Common myeloid progenitor, CD34-positive (primary cell): Measurements from ENCODE around the gene TMEFF1.

Experiments used
- CTCF ChIA-PET: fragments of 350-600 bp; sonication (Branson Sonifier 250); formaldehyde crosslinking; loops from one replicate; lab custom pipeline; 2021; ENCODE audit warnings: antibody characterized with exemption; lab: Charles Lee
- POLR2A ChIA-PET: fragments of 350-600 bp; sonication (Branson Sonifier 250); formaldehyde crosslinking; loops from one replicate; lab custom pipeline; 2021; ENCODE audit warnings: antibody characterized with exemption; lab: Charles Lee
- DNase-seq, 3 donors: peaks; one replicate each; pipeline versions ENCODE4 v3.0.0 to v3.0.0-alpha.2; 2013
- H3K27ac ChIP-seq, 2 experiments: 1 replicate in 1 of 2; 2 replicates in 1 of 2; pipeline ENCODE4 v1.7.0; 2013; ENCODE audit warnings: inconsistent platforms in 2 of 2, low read length in 2 of 2, mild to moderate bottlenecking in 2 of 2, low read depth in 1 of 2, moderate library complexity in 1 of 2; ENCODE audit not compliant: severe bottlenecking in 2 of 2, insufficient read depth in 1 of 2, poor library complexity in 1 of 2
- H3K27me3 ChIP-seq, 5 experiments: replicated peaks in 2 of 5; 1 replicate in 3 of 5; 2 replicates in 2 of 5; pipeline versions ENCODE4 v1.6.1 to v1.7.0; 2013; ENCODE audit warnings: low read length in 4 of 5, mild to moderate bottlenecking in 2 of 5, moderate library complexity in 2 of 5, inconsistent platforms in 1 of 5; ENCODE audit not compliant: insufficient read depth in 5 of 5, control insufficient read depth in 4 of 5
- H3K36me3 ChIP-seq, 4 experiments: 1 replicate in 2 of 4; 2 replicates in 2 of 4; pipeline versions ENCODE4 v1.6.1 to v1.7.0; 2013; ENCODE audit warnings: low read length in 3 of 4, control low read depth in 1 of 4, mild to moderate bottlenecking in 1 of 4; ENCODE audit not compliant: control insufficient read depth in 4 of 4, insufficient read depth in 4 of 4
- H3K4me1 ChIP-seq, 4 experiments: 1 replicate in 3 of 4; 2 replicates in 1 of 4; pipeline versions ENCODE4 v1.6.1 to v1.7.1; 2013; ENCODE audit warnings: low read length in 3 of 4, mild to moderate bottlenecking in 3 of 4, control low read depth in 1 of 4, inconsistent platforms in 1 of 4, moderate library complexity in 1 of 4; ENCODE audit not compliant: control insufficient read depth in 4 of 4, insufficient read depth in 4 of 4; ENCODE audit errors: control extremely low read depth in 1 of 4
- H3K4me3 ChIP-seq, 7 experiments: 1 replicate in 4 of 7; 2 replicates in 3 of 7; pipeline versions ENCODE4 v1.5.1 to v1.7.0; 2013; ENCODE audit warnings: mild to moderate bottlenecking in 7 of 7, low read length in 6 of 7, moderate library complexity in 6 of 7, inconsistent platforms in 2 of 7, low read depth in 2 of 7, control low read depth in 1 of 7; ENCODE audit not compliant: insufficient read depth in 4 of 7, control insufficient read depth in 1 of 7; ENCODE audit errors: extremely low read depth in 1 of 7
- H3K9me3 ChIP-seq, 5 experiments: 1 replicate in 4 of 5; 2 replicates in 1 of 5; pipeline versions ENCODE4 v1.6.1 to v1.7.1; 2013; ENCODE audit warnings: low read length in 4 of 5, mild to moderate bottlenecking in 2 of 5, inconsistent platforms in 1 of 5, low read depth in 1 of 5, moderate library complexity in 1 of 5; ENCODE audit not compliant: control insufficient read depth in 4 of 5, insufficient read depth in 2 of 5; ENCODE audit errors: control extremely low read depth in 1 of 5
- WGBS: methylation state at CpG from one replicate; pipeline ENCODE4 v1.1.5; 2013; ENCODE audit not compliant: insufficient coverage; 5-methylcytosine and 5-hydroxymethylcytosine counted together

TMEFF1 gene

GRCh38 chr9:100561256-100561655, 88.3 kb downstream of the TMEFF1 start:
- H3K27ac ChIP-seq: no peak overlapping the region
- no peaks in the 10 kb centered on the region for H3K27me3 ChIP-seq
- CTCF ChIA-PET: no interaction called here
- no peak for DNase-seq
- POLR2A ChIA-PET: no interaction called here
- no peaks in the 10 kb centered on the region for H3K9me3 ChIP-seq
- H3K4me1 ChIP-seq: no peaks in the 10 kb centered on the region
- H3K4me3 ChIP-seq: no peak overlapping the region
- H3K36me3 ChIP-seq: no peaks in the 10 kb centered on the region
- WGBS: no CpG with 5 or more reads among the region's 3 CpGs

GRCh38 chr9:100567856-100568255, 94.9 kb downstream of the TMEFF1 start:
- ChIA-PET CTCF (interaction anchor here (1.4 kb wide), 1 partner anchor 33 kb away, joined by 3 read pairs; no protein-coding TSS in a partner anchor), POLR2A (no interaction called here)
- WGBS: 82% methylated on average over 1 of the region's 3 CpGs
- Histone ChIP-seq H3K4me3 (no peak overlapping the region), H3K4me1 (no peaks in the 10 kb centered on the region), H3K27ac (no peak overlapping the region), H3K36me3 (no peaks in the 10 kb centered on the region), H3K27me3 (no peaks in the 10 kb centered on the region), H3K9me3 (no peaks in the 10 kb centered on the region)
- DNase-seq: no peak

- Histone ChIP-seq H3K36me3 (peaks cover 0 to 2% (median 0%) of the 10 kb centered on the region in 4 experiments), H3K27ac (no peak overlapping the region), H3K27me3 (no peaks in the 10 kb centered on the region), H3K4me1 (no peaks in the 10 kb centered on the region), H3K4me3 (no peak overlapping the region), H3K9me3 (no peaks in the 10 kb centered on the region)
- DNase-seq: no peak
- WGBS: no CpG with 5 or more reads among the region's 3 CpGs
- CTCF ChIA-PET: interaction anchor here (2.3 kb wide), 1 partner anchor 27 kb away, joined by 11 read pairs; no protein-coding TSS in a partner anchor
- POLR2A ChIA-PET: no interaction called here
These were observed 100.8 kb downstream of the TMEFF1 start for GRCh38 chr9:100573655-100574260.

GRCh38 chr9:100575006-100575405, 102.1 kb downstream of the TMEFF1 start:
- H3K4me1 ChIP-seq: no peaks in the 10 kb centered on the region
- H3K36me3 ChIP-seq: peaks cover 0 to 2% (median 0%) of the 10 kb centered on the region in 4 experiments
- ChIA-PET CTCF (no interaction called here), POLR2A (no interaction called here)
- no peak for DNase-seq
- 100% methylated on average over 3 of the region's 4 CpGs for WGBS
- no peaks in the 10 kb centered on the region for H3K27me3 ChIP-seq
- no peaks in the 10 kb centered on the region for H3K9me3 ChIP-seq
- no peak overlapping the region for H3K4me3 ChIP-seq
- H3K27ac ChIP-seq: no peak overlapping the region

GRCh38 chr9:100575765-100576386, 102.9 kb downstream of the TMEFF1 start:
- no CpG with 5 or more reads among the region's 2 CpGs for WGBS
- POLR2A ChIA-PET: no interaction called here
- Histone ChIP-seq H3K27ac (no peak overlapping the region), H3K4me3 (no peak overlapping the region), H3K4me1 (no peaks in the 10 kb centered on the region), H3K9me3 (no peaks in the 10 kb centered on the region), H3K36me3 (peaks cover 0 to 2% (median 0%) of the 10 kb centered on the region in 4 experiments), H3K27me3 (no peaks in the 10 kb centered on the region)
- no peak for DNase-seq
- CTCF ChIA-PET: no interaction called here

- Histone ChIP-seq H3K9me3 (no peaks in the 10 kb centered on the region), H3K27me3 (no peaks in the 10 kb centered on the region), H3K4me3 (no peak within 1 kb of the TSS), H3K27ac (no peak within 1 kb of the TSS), H3K4me1 (no peaks in the 10 kb centered on the region), H3K36me3 (peaks cover 0 to 2% (median 0%) of the 10 kb centered on the region in 4 experiments)
- POLR2A ChIA-PET: no interaction called here
- DNase-seq: no peak
- CTCF ChIA-PET: interaction anchor here (1.3 kb wide), 1 partner anchor 12 kb away, joined by 3 read pairs; no protein-coding TSS in a partner anchor
- 98% methylated on average over 10 of the region's 10 CpGs for WGBS
These were observed 105.0 kb downstream of the TMEFF1 start, which contains the start of gene CAVIN4 for GRCh38 chr9:100577776-100578448. Gene CAVIN4 (plus strand): TSS chr9:100578079. CDS start chr9:100578144, 65 bp downstream.

- H3K36me3 ChIP-seq: peaks cover 0 to 2% (median 0%) of the 10 kb centered on the region in 4 experiments
- no peaks in the 10 kb centered on the region for H3K27me3 ChIP-seq
- WGBS: 100% methylated on average over 1 of the region's 1 CpG
- CTCF ChIA-PET: interaction anchor here (1.0 to 1.3 kb wide), 2 partner anchors 12 to 24 kb away, joined by 3 read pairs; no protein-coding TSS in a partner anchor
- H3K27ac ChIP-seq: no peak overlapping the region
- H3K4me3 ChIP-seq: no peak overlapping the region
- H3K9me3 ChIP-seq: no peaks in the 10 kb centered on the region
- no peaks in the 10 kb centered on the region for H3K4me1 ChIP-seq
- no peak for DNase-seq
- POLR2A ChIA-PET: no interaction called here
These were observed 105.7 kb downstream of the TMEFF1 start for GRCh38 chr9:100578610-100579009.
